AG09309 (cell line): ENCODE measurements around the gene FAM98B.

Source experiments
- DNase-seq: peaks from one replicate; pipeline ENCODE4 v3.0.0-alpha.2; 2010; ENCODE audit warnings: low read depth
- H3K4me3 ChIP-seq: 2 replicates; pipeline ENCODE4 v1.5.1; 2011; ENCODE audit warnings: mild to moderate bottlenecking, low read depth, low read length, moderate library complexity; ENCODE audit not compliant: control insufficient read depth
- TF ChIP-seq, protein P1 (sequence below): IDR thresholded peaks from 2 replicates; pipeline ENCODE4 v1.5.1; 2011; ENCODE audit warnings: mild to moderate bottlenecking, low read depth, low read length, inconsistent platforms; ENCODE audit not compliant: insufficient read depth, control insufficient read depth; ENCODE audit errors: missing control alignments

The FAM98B gene

DNA sequence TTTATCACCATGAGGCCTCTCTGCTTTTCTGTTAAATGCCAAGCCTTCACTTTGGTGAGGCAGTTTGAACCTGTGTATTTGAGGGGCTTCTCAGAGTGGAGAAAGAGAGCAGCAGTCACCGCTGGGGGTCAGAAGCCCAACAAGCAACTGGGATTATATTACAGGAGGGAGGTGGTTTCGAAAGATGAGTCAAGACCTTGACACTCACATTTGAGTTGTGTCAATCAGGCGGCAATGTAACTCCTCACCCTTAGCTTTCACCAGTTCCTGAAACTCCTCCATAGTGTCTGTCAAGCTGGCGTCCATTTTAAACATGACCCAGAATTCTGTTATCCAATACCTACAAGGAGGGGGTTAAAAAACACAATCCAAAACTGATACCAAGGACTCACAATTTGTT is 64.2 kb downstream of the FAM98B start:
- TF ChIP-seq, protein P1, sequence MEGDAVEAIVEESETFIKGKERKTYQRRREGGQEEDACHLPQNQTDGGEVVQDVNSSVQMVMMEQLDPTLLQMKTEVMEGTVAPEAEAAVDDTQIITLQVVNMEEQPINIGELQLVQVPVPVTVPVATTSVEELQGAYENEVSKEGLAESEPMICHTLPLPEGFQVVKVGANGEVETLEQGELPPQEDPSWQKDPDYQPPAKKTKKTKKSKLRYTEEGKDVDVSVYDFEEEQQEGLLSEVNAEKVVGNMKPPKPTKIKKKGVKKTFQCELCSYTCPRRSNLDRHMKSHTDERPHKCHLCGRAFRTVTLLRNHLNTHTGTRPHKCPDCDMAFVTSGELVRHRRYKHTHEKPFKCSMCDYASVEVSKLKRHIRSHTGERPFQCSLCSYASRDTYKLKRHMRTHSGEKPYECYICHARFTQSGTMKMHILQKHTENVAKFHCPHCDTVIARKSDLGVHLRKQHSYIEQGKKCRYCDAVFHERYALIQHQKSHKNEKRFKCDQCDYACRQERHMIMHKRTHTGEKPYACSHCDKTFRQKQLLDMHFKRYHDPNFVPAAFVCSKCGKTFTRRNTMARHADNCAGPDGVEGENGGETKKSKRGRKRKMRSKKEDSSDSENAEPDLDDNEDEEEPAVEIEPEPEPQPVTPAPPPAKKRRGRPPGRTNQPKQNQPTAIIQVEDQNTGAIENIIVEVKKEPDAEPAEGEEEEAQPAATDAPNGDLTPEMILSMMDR, result no peak
- no peak for DNase-seq
- no peak overlapping the region for H3K4me3 ChIP-seq

DNA sequence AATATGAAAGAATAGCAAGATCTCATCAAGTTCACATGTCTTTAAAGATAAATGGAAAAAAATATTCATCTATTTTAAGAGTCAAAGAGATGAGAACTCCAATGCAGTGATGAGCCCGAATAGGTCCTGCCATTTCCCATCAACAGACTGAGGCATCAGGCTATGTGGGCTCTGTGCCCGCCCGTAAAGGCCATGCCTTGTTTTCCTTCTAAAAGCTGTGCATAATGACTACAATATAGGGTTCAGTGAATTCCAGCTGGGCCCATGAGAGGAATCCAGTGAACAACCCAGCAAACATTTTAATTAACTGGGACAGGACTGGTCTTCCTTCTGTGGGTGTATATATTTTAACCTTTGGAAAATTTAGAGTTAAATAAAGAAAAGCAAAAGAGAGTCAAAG is 66.1 kb downstream of the FAM98B start:
- H3K4me3 ChIP-seq, result no peak overlapping the region
- TF ChIP-seq, protein P1, result no peak
- DNase-seq, result no peak

DNA sequence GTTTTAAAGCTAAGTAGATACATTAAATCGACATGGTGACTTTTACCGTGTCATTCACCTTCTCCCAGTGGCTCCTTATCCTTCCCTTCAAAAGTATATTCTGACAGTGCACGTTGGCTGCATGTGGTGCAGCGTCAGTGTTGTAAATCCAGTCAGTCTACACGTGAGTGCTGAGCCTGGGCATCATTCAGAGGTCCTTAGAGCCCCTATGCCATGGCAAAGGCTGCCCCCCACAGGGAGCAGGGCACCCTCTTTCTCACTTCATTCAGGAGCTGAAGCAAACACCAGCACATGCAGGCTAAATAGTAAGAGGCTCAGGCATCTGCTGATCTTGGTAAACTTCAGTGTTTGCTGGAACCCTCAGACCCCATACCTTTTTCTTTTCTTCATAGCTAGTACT is 67.4 kb downstream of the FAM98B start:
- TF ChIP-seq, protein P1, result no peak

DNA sequence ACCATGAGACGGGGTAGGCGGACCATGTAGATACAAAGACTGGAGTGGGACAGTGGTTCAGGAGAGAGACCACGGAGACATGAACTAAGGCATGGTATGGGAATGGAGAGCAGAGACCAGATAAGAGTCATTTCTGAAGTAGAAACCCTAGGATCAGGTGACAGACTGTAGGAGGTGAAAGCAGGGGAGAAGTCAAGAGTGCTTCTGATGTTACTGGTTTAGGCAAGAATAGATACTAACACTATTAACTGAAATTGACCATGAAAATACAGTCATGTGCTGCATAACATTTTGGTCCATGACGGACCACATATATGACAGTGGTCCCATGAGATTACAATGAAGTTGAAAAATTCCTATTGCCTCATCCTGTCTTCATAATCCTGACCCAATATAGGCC is 69.0 kb downstream of the FAM98B start:
- no peak for DNase-seq
- TF ChIP-seq, protein P1, result no peak
- H3K4me3 ChIP-seq, result no peak overlapping the region

More for the DNA sequence above, 67.4 kb downstream of the FAM98B start:
- no peak for DNase-seq
- H3K4me3 ChIP-seq, result no peak overlapping the region

DNA sequence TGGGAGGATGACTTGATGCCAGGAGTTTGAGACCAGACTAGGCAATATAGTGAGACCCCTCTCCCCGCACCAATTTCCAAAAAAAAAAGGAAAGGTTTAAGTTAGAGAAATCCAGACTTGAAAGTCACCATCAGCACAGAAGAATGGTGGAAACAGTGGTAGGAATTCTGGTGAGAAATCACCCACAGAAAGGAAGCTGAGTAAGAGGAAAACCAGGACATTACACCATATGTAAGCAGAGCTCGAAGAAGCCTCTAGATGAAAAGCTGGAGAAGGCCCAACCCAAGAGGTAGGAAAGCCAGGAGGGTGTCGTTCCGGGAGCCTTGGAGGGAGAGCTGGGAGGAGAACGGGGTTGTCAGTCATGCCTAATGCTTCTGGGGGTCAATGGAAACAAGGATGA is 70.2 kb downstream of the FAM98B start:
- no peak overlapping the region for H3K4me3 ChIP-seq
- DNase-seq, result no peak
- TF ChIP-seq, protein P1, result no peak

DNA sequence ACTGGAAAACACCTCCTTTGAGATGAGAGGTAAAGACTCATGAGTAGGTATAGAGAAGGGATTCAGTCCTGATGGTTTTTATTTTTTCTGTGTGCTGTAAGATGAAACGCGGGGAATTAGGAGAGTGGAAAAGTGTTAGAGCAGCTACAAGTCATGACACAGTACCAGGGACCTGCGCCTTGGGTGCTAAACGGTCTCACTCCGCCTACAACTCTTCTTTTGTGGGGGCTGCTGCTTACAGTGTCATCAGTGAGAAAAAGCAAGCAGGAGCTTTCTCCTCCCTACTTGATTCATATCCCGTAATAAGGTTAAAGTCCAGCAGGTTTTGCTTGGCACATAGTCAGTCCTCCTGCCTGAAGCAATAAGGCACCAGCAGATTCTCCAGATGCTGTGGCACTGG is 71.6 kb downstream of the FAM98B start:
- TF ChIP-seq, protein P1, result no peak
- H3K4me3 ChIP-seq, result no peak overlapping the region
- no peak for DNase-seq

DNA sequence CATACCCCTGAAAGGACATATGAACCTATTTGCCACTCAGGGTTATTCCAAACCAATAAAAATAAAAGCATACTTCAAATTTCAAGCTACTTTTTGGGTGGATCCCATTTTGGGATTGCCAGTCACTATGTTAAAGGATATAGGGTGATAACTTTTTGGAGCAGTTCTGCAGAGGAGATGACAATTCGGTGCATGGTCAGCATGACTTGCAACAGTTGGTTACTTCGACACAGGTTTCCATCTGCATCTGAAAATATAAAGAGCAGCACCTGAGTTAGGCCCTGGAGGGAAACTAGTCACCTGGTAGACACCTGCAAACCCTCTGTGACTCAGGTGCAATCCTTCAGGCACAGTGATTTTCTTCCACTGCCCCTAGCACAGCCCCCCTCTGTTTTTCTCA is 72.2 kb downstream of the FAM98B start:
- DNase-seq, result no peak
- TF ChIP-seq, protein P1, result no peak
- no peak overlapping the region for H3K4me3 ChIP-seq
